Esophagus squamous epithelium (tissue), 5 donors: Measurements from ENCODE around the gene LRRTM2. TPM values are rescaled to one million over a fixed set of nuclear protein-coding genes. Genes with fewer than 3 reads are reported as not detected.

Source experiments
- DNase-seq: peaks from one replicate; lab custom pipeline; 2025; lab: John Stamatoyannopoulos, UW
- H3K27ac ChIP-seq, 4 donors: fragments of 200-600 bp; sonication (generic); one replicate each; pipeline ENCODE4 v1.5.1; 2016 to 2019; ENCODE audit warnings: mild to moderate bottlenecking in 1 of 4
- H3K27me3 ChIP-seq, 4 donors: fragments of 200-600 bp; sonication (generic); 1 replicate in 3 of 4; 2 replicates in 1 of 4; pipeline versions ENCODE4 v1.5.1 to v1.6.0; 2017 to 2021; ENCODE audit warnings: antibody characterized with exemption in 1 of 4
- H3K36me3 ChIP-seq, 3 donors: fragments of 200-600 bp; sonication (generic); one replicate each; pipeline ENCODE4 v1.5.1; 2016 to 2019
- H3K4me1 ChIP-seq, 3 donors: fragments of 200-600 bp; sonication (generic); one replicate each; pipeline ENCODE4 v1.5.1; 2017 to 2019
- H3K4me3 ChIP-seq, 4 donors: fragments of 200-600 bp; sonication (generic); 1 replicate in 3 of 4; 2 replicates in 1 of 4; pipeline ENCODE4 v1.5.1; 2016 to 2019; ENCODE audit warnings: mild to moderate bottlenecking in 2 of 4, moderate library complexity in 1 of 4
- H3K9me3 ChIP-seq, 3 donors: fragments of 200-600 bp; sonication (generic); one replicate each; pipeline ENCODE4 v1.5.1; 2016 to 2019
- CTCF ChIP-seq, 6 experiments: fragments of 450-650 bp in 4 of 6; fragments of 200-600 bp in 2 of 6; sonication (generic) in 2 of 6; IDR thresholded peaks; one replicate each; pipeline ENCODE4 v1.5.1; 2016 to 2019; ENCODE audit warnings: antibody characterized with exemption in 6 of 6, mild to moderate bottlenecking in 4 of 6, moderate library complexity in 4 of 6
- POLR2A ChIP-seq, 4 donors: fragments of 450-650 bp; IDR thresholded peaks; one replicate each; pipeline ENCODE4 v1.6.1; 2017; ENCODE audit warnings: antibody characterized with exemption in 4 of 4, mild to moderate bottlenecking in 4 of 4, moderate library complexity in 3 of 4
- WGBS, 2 donors: methylation state at CpG; one replicate each; pipeline ENCODE4 v1.1.5; 2018; 5-methylcytosine and 5-hydroxymethylcytosine counted together
- intact Hi-C: fragments of 100-400 bp; cut with DNase I; formaldehyde crosslinking; loops from one replicate; pipeline ENCODE4 v1.15.0; 2022
- total RNA-seq, 4 donors: library from RNA; depleted of rRNA; stranded (reverse); fragments of >200 nt; gene quantifications; one replicate each; pipeline ENCODE4 v1.1.0, GENCODE V29; 2016
- donor health status: DM: yes; HTN: yes; CAD: no.

LRRTM2 gene
- total RNA-seq, 4 donors from 2014 or later, result 0.04 to 3.1 (median 0.19) TPM; not detected in 1

GRCh38 chr5:138850865-138851435, 24.2 kb downstream of the LRRTM2 start:
- H3K27ac ChIP-seq, result no peak overlapping the region
- H3K4me1 ChIP-seq, result peaks cover 0 to 83% (median 9%) of the 10 kb centered on the region in 3 donors
- intact Hi-C loops, result no loop called here
- no peaks in the 10 kb centered on the region for H3K9me3 ChIP-seq
- H3K36me3 ChIP-seq, result peaks cover 0 to 8% (median 0%) of the 10 kb centered on the region in 3 donors
- 39 to 53% methylated on average over 2 of the region's 2 CpGs for WGBS, 2 donors
- DNase-seq, result no peak
- no peak overlapping the region for H3K4me3 ChIP-seq
- no peaks in the 10 kb centered on the region for H3K27me3 ChIP-seq
- TF ChIP-seq POLR2A (IDR thresholded peaks at IDR 0.05) (no peak), CTCF (IDR thresholded peaks at IDR 0.05) (no peak)

DNA sequence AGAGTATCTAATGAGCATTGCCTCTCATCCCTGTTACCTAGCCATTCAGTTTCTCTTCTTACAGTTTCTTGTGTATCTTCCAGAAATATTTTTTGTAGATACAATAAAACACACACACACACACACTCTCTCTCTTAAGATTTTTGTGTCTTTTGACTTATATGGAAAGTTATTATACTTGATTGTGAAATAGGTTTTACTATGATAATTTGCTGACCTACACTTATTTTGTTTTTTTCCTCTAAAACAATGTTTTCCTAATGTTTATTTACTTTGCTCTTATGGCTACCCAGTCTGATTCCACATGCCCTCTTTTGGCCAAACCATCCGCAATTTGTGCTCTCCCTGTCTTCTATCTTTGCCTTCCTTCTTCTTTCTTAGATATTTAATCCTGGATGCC, 25.3 kb downstream of the LRRTM2 start:
- H3K4me3 ChIP-seq, result no peak overlapping the region
- intact Hi-C loops, result no loop called here
- no peak overlapping the region for H3K27ac ChIP-seq
- no peak for TF ChIP-seq POLR2A (IDR thresholded peaks at IDR 0.05)
- no peak for TF ChIP-seq CTCF (IDR thresholded peaks at IDR 0.05)
- H3K36me3 ChIP-seq, result peaks cover 0 to 8% (median 0%) of the 10 kb centered on the region in 3 donors
- WGBS, 2 donors, result 69 to 73% methylated on average over 1 of the region's 1 CpG
- peaks cover under 1 to 87% (median 18%) of the 10 kb centered on the region in 3 donors for H3K4me1 ChIP-seq
- DNase-seq, result no peak
- no peaks in the 10 kb centered on the region for H3K9me3 ChIP-seq
- H3K27me3 ChIP-seq, result no peaks in the 10 kb centered on the region

DNA sequence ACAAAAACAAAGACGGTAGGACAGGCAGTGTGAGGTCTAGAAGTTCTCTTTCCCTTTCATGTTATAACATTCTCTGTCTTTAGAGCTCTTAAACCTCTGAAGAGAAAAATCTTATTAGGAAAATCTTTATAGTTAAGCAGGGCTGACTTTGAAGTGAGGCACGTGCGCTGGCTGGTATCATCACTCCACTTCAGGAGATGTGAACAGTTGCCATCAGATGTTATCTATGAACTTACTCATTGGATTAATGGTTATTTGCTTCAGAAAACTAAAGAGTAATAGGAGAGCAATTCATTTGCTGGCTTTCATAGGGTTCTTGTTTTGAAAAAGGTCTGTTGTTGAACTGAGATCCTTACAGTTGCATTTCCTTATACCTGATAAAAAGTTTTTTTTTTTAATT, 25.7 kb downstream of the LRRTM2 start:
- intact Hi-C loops, result no loop called here
- WGBS, 2 donors, result 40 to 51% methylated on average over 3 of the region's 3 CpGs
- no peak for TF ChIP-seq POLR2A (IDR thresholded peaks at IDR 0.05)
- TF ChIP-seq CTCF (IDR thresholded peaks at IDR 0.05), result no peak
- H3K9me3 ChIP-seq, result no peaks in the 10 kb centered on the region
- no peaks in the 10 kb centered on the region for H3K27me3 ChIP-seq
- peaks cover 3 to 87% (median 22%) of the 10 kb centered on the region in 3 donors for H3K4me1 ChIP-seq
- peaks cover 0 to 4% (median 0%) of the 10 kb centered on the region in 3 donors for H3K36me3 ChIP-seq
- DNase-seq, result no peak
- no peak overlapping the region for H3K27ac ChIP-seq
- no peak overlapping the region for H3K4me3 ChIP-seq

- TF ChIP-seq POLR2A (IDR thresholded peaks at IDR 0.05) (no peak), CTCF (IDR thresholded peaks at IDR 0.05) (no peak)
- H3K27me3 ChIP-seq, result no peaks in the 10 kb centered on the region
- peak overlapping the region; percentile 28 to 72 (median 43) for H3K27ac ChIP-seq
- intact Hi-C loops, result no loop called here
- no peak overlapping the region for H3K4me3 ChIP-seq
- no peak for DNase-seq
- H3K4me1 ChIP-seq, result peaks cover 10 to 97% (median 42%) of the 10 kb centered on the region in 3 donors
- H3K9me3 ChIP-seq, result no peaks in the 10 kb centered on the region
- WGBS, 2 donors, result 22 to 27% methylated on average over 6 of the region's 6 CpGs
- peaks cover 0 to 14% (median 0%) of the 10 kb centered on the region in 3 donors for H3K36me3 ChIP-seq
These were observed 30.2 kb downstream of the LRRTM2 start for GRCh38 chr5:138844812-138845513.

DNA sequence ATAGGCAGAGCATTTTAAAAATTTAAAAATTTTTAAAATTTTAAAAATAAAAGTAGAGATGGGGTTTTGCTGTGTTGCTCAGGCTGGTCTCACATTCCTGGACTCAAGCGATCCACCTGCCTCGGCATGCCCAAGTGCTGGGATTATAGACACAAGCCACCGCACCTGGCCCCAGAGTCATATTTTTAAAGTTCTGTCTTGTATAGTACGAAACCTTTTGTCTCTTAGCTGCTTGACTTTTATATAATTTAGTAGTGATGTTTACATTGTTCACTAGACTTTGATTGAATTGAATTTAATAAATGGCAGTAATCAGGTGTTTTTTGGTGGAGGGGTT, 31.0 kb downstream of the LRRTM2 start:
- Histone ChIP-seq H3K4me1 (peaks cover 10 to 95% (median 38%) of the 10 kb centered on the region in 3 donors), H3K27me3 (no peaks in the 10 kb centered on the region), H3K27ac (peak overlapping the region in 3 of 4 donors; percentile 35 to 72 (median 51)), H3K36me3 (peaks cover 0 to 14% (median 0%) of the 10 kb centered on the region in 3 donors), H3K9me3 (no peaks in the 10 kb centered on the region), H3K4me3 (no peak overlapping the region)
- intact Hi-C loops, result no loop called here
- WGBS, 2 donors, result 14 to 61% methylated on average over 4 of the region's 4 CpGs
- no peak for TF ChIP-seq POLR2A (IDR thresholded peaks at IDR 0.05)
- TF ChIP-seq CTCF (IDR thresholded peaks at IDR 0.05), result no peak
- no peak for DNase-seq
